GM12878 (cell line): ENCODE results near the gene CCSER1. TPM values are rescaled to one million over a fixed set of nuclear protein-coding genes. Genes with fewer than 3 reads are reported as not detected.

Experiments
- ATAC-seq: fragments of 200-7000 bp; cut with Tn5 transposase; 3 replicates; pipeline ENCODE4 v1.9.1; 2020; ENCODE audit warnings: mild to moderate bottlenecking, moderate library complexity
- BruUV-seq: library from RNA; stranded (reverse); fragments of 400-500 nt; replicated peaks from 2 replicates; lab custom pipeline; 2021; lab: Mats Ljungman, UMichigan
- CTCF ChIA-PET: fragments of 300-600 bp; sonication (Branson Sonifier 250); formaldehyde crosslinking; extraction: SDS; loops from one replicate; lab custom pipeline; 2021; ENCODE audit warnings: inconsistent platforms; lab: Yijun Ruan, JAX
- POLR2A ChIA-PET: fragments of 350-600 bp; formaldehyde crosslinking; extraction: SDS; loops from one replicate; lab custom pipeline; 2021; ENCODE audit warnings: inconsistent platforms; lab: Charles Lee
- RAD21 ChIA-PET: fragments of 300-600 bp; sonication (Branson Sonifier 250); formaldehyde crosslinking; loops from one replicate; lab custom pipeline; 2023; ENCODE audit warnings: antibody characterized with exemption; ENCODE audit not compliant: unreplicated experiment; lab: Charles Lee
- SMC1A ChIA-PET: fragments of 300-600 bp; sonication (Branson Sonifier 250); formaldehyde crosslinking; loops from one replicate; lab custom pipeline; 2023; ENCODE audit not compliant: unreplicated experiment, uncharacterized antibody; lab: Charles Lee
- DNase-seq: peaks from one replicate; pipeline ENCODE4 v3.0.0-alpha.2; 2011; ENCODE audit warnings: low read depth, low spot score
- FAIRE-seq: peaks from 3 replicates; lab custom pipeline; 2011; peaks lifted over from hg19 to GRCh38; lab: Jason Lieb, UNC
- H2AFZ ChIP-seq: 2 replicates; pipeline ENCODE4 v1.6.0; 2011; ENCODE audit warnings: low read depth, low read length, control low read depth; ENCODE audit not compliant: control insufficient read depth
- H3K27ac ChIP-seq: 2 replicates; pipeline ENCODE4 v1.5.1; 2011; ENCODE audit warnings: control low read depth; ENCODE audit not compliant: control insufficient read depth, insufficient read depth
- H3K27me3 ChIP-seq, 2 experiments: replicated peaks in 1 of 2; 2 replicates each; pipeline versions ENCODE4 v1.6.0 to v1.6.1; 2011; ENCODE audit warnings: low read length in 1 of 2; ENCODE audit not compliant: control insufficient read depth in 2 of 2, insufficient read depth in 2 of 2
- H3K36me3 ChIP-seq, 2 experiments: 2 replicates each; pipeline ENCODE4 v1.5.1; 2011; ENCODE audit warnings: low read length in 1 of 2; ENCODE audit not compliant: control insufficient read depth in 2 of 2, insufficient read depth in 2 of 2
- H3K4me1 ChIP-seq: 2 replicates; pipeline ENCODE4 v1.6.1; 2011; ENCODE audit warnings: mild to moderate bottlenecking, low read length, moderate library complexity, mixed read lengths; ENCODE audit not compliant: control insufficient read depth, insufficient read depth
- H3K4me2 ChIP-seq: 2 replicates; pipeline ENCODE4 v1.6.0; 2011; ENCODE audit warnings: control low read depth; ENCODE audit not compliant: control insufficient read depth, insufficient read depth
- H3K4me3 ChIP-seq: fragments of 200-600 bp; sonication (generic); 2 replicates; pipeline ENCODE4 v1.5.1; 2016
- H3K79me2 ChIP-seq: 2 replicates; pipeline ENCODE4 v1.6.0; 2011; ENCODE audit warnings: low read length; ENCODE audit not compliant: control insufficient read depth, insufficient read depth
- H3K9ac ChIP-seq: 2 replicates; pipeline ENCODE4 v1.8.0; 2011; ENCODE audit warnings: low read length, control low read depth, mixed read lengths; ENCODE audit not compliant: control insufficient read depth, insufficient read depth
- H3K9me3 ChIP-seq: replicated peaks from 3 replicates; pipeline ENCODE4 v1.5.1; 2011; ENCODE audit warnings: mild to moderate bottlenecking, low read length; ENCODE audit not compliant: control insufficient read depth, insufficient read depth
- H4K20me1 ChIP-seq: 2 replicates; pipeline ENCODE4 v1.6.0; 2011; ENCODE audit not compliant: control insufficient read depth, insufficient read depth
- BACH1 ChIP-seq: fragments of 450-650 bp; IDR thresholded peaks from 2 replicates; pipeline ENCODE4 v1.6.1; 2017; ENCODE audit warnings: mild to moderate bottlenecking, borderline replicate concordance
- BCL11A ChIP-seq: IDR thresholded peaks from 2 replicates; pipeline ENCODE4 v1.6.1; 2011; ENCODE audit warnings: low read depth, low read length
- CTCF ChIP-seq, 3 experiments: IDR thresholded peaks in 2 of 3; conservative IDR thresholded peaks in 1 of 3; 2 replicates each; pipeline ENCODE4 v1.5.1; 2011; ENCODE audit warnings: low read depth in 3 of 3, low read length in 3 of 3, mild to moderate bottlenecking in 3 of 3, control low read depth in 2 of 3, moderate library complexity in 2 of 3, inconsistent platforms in 1 of 3, mixed read lengths in 1 of 3; ENCODE audit not compliant: control insufficient read depth in 2 of 3, insufficient read depth in 1 of 3; ENCODE audit errors: extremely low read depth in 1 of 3
- E2F8 ChIP-seq: fragments of 450-650 bp; IDR thresholded peaks from 2 replicates; pipeline ENCODE4 v1.6.1; 2018; ENCODE audit warnings: mild to moderate bottlenecking, low read depth, moderate library complexity; ENCODE audit not compliant: partially characterized antibody
- EGR1 ChIP-seq, 2 experiments: IDR thresholded peaks; 1 replicate in 1 of 2; 2 replicates in 1 of 2; pipeline ENCODE4 v1.6.1; 2011 to 2012; ENCODE audit warnings: low read depth in 2 of 2, low read length in 2 of 2, borderline replicate concordance in 1 of 2, mild to moderate bottlenecking in 1 of 2, moderate library complexity in 1 of 2
- EP300 ChIP-seq, 2 experiments: fragments of 150-350 bp in 1 of 2; IDR thresholded peaks; 2 replicates each; pipeline ENCODE4 v1.6.1; 2011 to 2012; ENCODE audit warnings: low read depth in 2 of 2, low read length in 2 of 2, borderline replicate concordance in 1 of 2, improper control_type of control experiment in 1 of 2, inconsistent platforms in 1 of 2; ENCODE audit not compliant: control insufficient read depth in 1 of 2
- FOXM1 ChIP-seq: IDR thresholded peaks from 2 replicates; pipeline ENCODE4 v1.6.1; 2012; ENCODE audit warnings: low read depth, mild to moderate bottlenecking, inconsistent platforms, low read length, moderate library complexity
- JUNB ChIP-seq: IDR thresholded peaks from 2 replicates; pipeline ENCODE4 v1.6.1; 2016; ENCODE audit warnings: antibody characterized with exemption, mild to moderate bottlenecking
- LARP7 ChIP-seq: fragments of 450-650 bp; IDR thresholded peaks from 2 replicates; pipeline ENCODE4 v1.6.1; 2017; ENCODE audit warnings: mild to moderate bottlenecking
- NR2C1 ChIP-seq: fragments of 450-650 bp; IDR thresholded peaks from 2 replicates; pipeline ENCODE4 v1.6.1; 2017; ENCODE audit warnings: antibody characterized with exemption, mild to moderate bottlenecking, moderate library complexity
- NR2C2 ChIP-seq: IDR thresholded peaks from 2 replicates; pipeline ENCODE4 v1.6.1; 2011; ENCODE audit warnings: borderline replicate concordance, low read depth; ENCODE audit not compliant: control insufficient read depth, insufficient read length
- RAD51 ChIP-seq: fragments of 450-650 bp; IDR thresholded peaks from 2 replicates; pipeline ENCODE4 v1.6.1; 2016; ENCODE audit warnings: moderate library complexity, mild to moderate bottlenecking, inconsistent platforms
- SMC3 ChIP-seq: IDR thresholded peaks from 2 replicates; pipeline ENCODE4 v1.6.1; 2011; ENCODE audit warnings: low read length, improper control_type of control experiment, borderline replicate concordance
- WRNIP1 ChIP-seq: IDR thresholded peaks from 2 replicates; pipeline ENCODE4 v1.6.1; 2011; ENCODE audit warnings: low read depth, low read length, improper control_type of control experiment, borderline replicate concordance
- YBX1 ChIP-seq: fragments of 450-650 bp; IDR thresholded peaks from 2 replicates; pipeline ENCODE4 v1.6.1; 2016; ENCODE audit warnings: antibody characterized with exemption
- WGBS: methylation state at CpG from one replicate; pipeline ENCODE4 v1.1.6; 2016; ENCODE audit warnings: low lambda C conversion rate; ENCODE audit not compliant: insufficient replicate concordance, insufficient coverage; ENCODE audit errors: missing lambda C conversion rate; 5-methylcytosine and 5-hydroxymethylcytosine counted together
- in situ Hi-C: fragments of 300-500 bp; cut with MboI; formaldehyde crosslinking; loops from 9 replicates; pipeline ENCODE4 v1.14.3; 2018; ENCODE audit warnings: mixed read lengths
- intact Hi-C: fragments of 100-400 bp; cut with micrococcal nuclease; formaldehyde crosslinking; loops from one replicate; pipeline ENCODE4 v1.14.2; 2022; ENCODE audit not compliant: unreplicated experiment
- polyA plus RNA-seq, 11 experiments: library from polyadenylated mRNA; depleted of rRNA in 4 of 11; unstranded in 6 of 11; stranded (reverse) in 5 of 11; fragments of >200 nt; fragmentation: Nextera tagmentation in 4 of 11; fragmentation: Illumina TruSeq in 1 of 11; extraction: Ambion mirVana in 4 of 11; extraction: Trizol in 1 of 11; gene quantifications; 1 replicate in 1 of 11; 2 replicates in 10 of 11; pipeline versions ENCODE4 v1.2.1 to v1.2.3, GENCODE V29; 2011 to 2016; ENCODE audit warnings: inconsistent platforms in 2 of 11, missing spikeins in 2 of 11, low read depth in 1 of 11
- total RNA-seq, 4 experiments: library from RNA; depleted of rRNA in 3 of 4; stranded (reverse); fragments of >200 nt in 3 of 4; fragmentation: Illumina TruSeq in 1 of 4; extraction: Trizol in 1 of 4; gene quantifications; 2 replicates each; pipeline versions ENCODE4 v1.2.1 to v1.2.3, GENCODE V29; 2013 to 2021

The CCSER1 gene
- total and polyA plus RNA-seq, 10 of the 15 experiments (the other 5 are each of a cell fraction or from before 2014, with no cell fraction given): 0.22 to 2.7 (median 1.0) TPM

- TF ChIP-seq YBX1 (no peak), NR2C1 (no peak), EGR1 (IDR thresholded peaks at IDR 0.05; ENCODE audit: borderline replicate concordance in 1 of 2, low read depth in 2 of 2, low read length in 2 of 2) (no peak)
These were observed 850.5 kb downstream of the CCSER1 start (continued) for GRCh38 chr4:90977726-90978125.

GRCh38 chr4:90979556-90979955 lies 852.4 kb downstream of the CCSER1 start:
- H3K9ac ChIP-seq: no peak overlapping the region
- H3K4me1 ChIP-seq: no peaks in the 10 kb centered on the region
- WGBS: 39% methylated on average over 6 of the region's 6 CpGs
- in situ Hi-C loops: no loop called here
- CTCF ChIA-PET: no interaction called here
- H3K27ac ChIP-seq: no peak overlapping the region
- H3K4me2 ChIP-seq: no peak overlapping the region
- no peak overlapping the region for H2AFZ ChIP-seq
- FAIRE-seq: no peak
- H3K27me3 ChIP-seq: no peaks in the 10 kb centered on the region
- H3K4me3 ChIP-seq: no peak overlapping the region
- RAD21 ChIA-PET: no interaction called here
- H3K79me2 ChIP-seq: no peaks in the 10 kb centered on the region
- intact Hi-C loops: no loop called here
- H3K9me3 ChIP-seq: no peaks in the 10 kb centered on the region
- no peaks in the 10 kb centered on the region for H3K36me3 ChIP-seq
- ATAC-seq: no peak
- POLR2A ChIA-PET: no interaction called here
- BruUV-seq: no TSS peak
- H4K20me1 ChIP-seq: no peaks in the 10 kb centered on the region
- no peak for DNase-seq
- SMC1A ChIA-PET: interaction anchor here (0.6 kb wide), 1 partner anchor 963 kb away, joined by 3 read pairs; no protein-coding TSS in a partner anchor
- TF ChIP-seq BACH1 (no peak), EP300 (IDR thresholded peaks at IDR 0.05; ENCODE audit: borderline replicate concordance in 1 of 2, control insufficient read depth in 1 of 2, low read depth in 2 of 2, low read length in 2 of 2) (no peak), E2F8 (no peak), WRNIP1 (no peak), SMC3 (no peak), NR2C1 (no peak), NR2C2 (no peak), LARP7 (no peak), YBX1 (no peak), BCL11A (no peak), RAD51 (no peak), FOXM1 (no peak), CTCF (IDR thresholded peaks at IDR 0.05 in 2 of 3, conservative IDR thresholded peaks at IDR 0.05 in 1 of 3; ENCODE audit: control insufficient read depth in 2 of 3, extremely low read depth in 1 of 3, insufficient read depth in 1 of 3, low read depth in 3 of 3, low read length in 3 of 3) (no peak), JUNB (no peak)
